Prostate gland (tissue), 2 donors: ENCODE data around the gene FYCO1.

Source experiments
- CTCF ChIP-seq, 4 experiments: fragments of 200-600 bp in 2 of 4; fragments of 450-650 bp in 2 of 4; sonication (generic) in 2 of 4; IDR thresholded peaks; 1 replicate in 3 of 4; 2 replicates in 1 of 4; pipeline ENCODE4 v1.5.1; 2016 to 2019; ENCODE audit warnings: antibody characterized with exemption in 4 of 4, mild to moderate bottlenecking in 2 of 4, moderate library complexity in 2 of 4
- POLR2A ChIP-seq: fragments of 450-650 bp; IDR thresholded peaks from one replicate; pipeline ENCODE4 v1.6.1; 2016; ENCODE audit warnings: antibody characterized with exemption, mild to moderate bottlenecking
- POLR2AphosphoS5 ChIP-seq: sonication (generic); formaldehyde crosslinking; IDR thresholded peaks from one replicate; pipeline ENCODE4 v1.6.1; 2017; ENCODE audit warnings: antibody characterized with exemption

- no peak for TF ChIP-seq POLR2A
- TF ChIP-seq CTCF (IDR thresholded peaks at IDR 0.05), result no peak
- no peak for TF ChIP-seq POLR2AphosphoS5
Measured at GRCh38 chr3:45958321-45958791, 37.3 kb downstream of the FYCO1 start.
